Right lobe of liver (tissue), 4 donors: ENCODE results near the gene STARD8.
"Not testable (repeated sequence)": the region's sequence is repeated elsewhere in the genome, so short reads cannot be mapped to it uniquely, and the experiment has no call there.

Experiments
- POLR2A ChIP-seq: fragments of 450-650 bp; IDR thresholded peaks from one replicate; pipeline ENCODE4 v1.6.1; 2017; ENCODE audit warnings: antibody characterized with exemption, mild to moderate bottlenecking
- TF ChIP-seq, protein P1 (sequence below), 4 donors: fragments of 200-600 bp in 3 of 4; fragments of 450-650 bp in 1 of 4; IDR thresholded peaks; one replicate each; pipeline versions ENCODE4 v1.5.1 to v1.8.0; 2016 to 2022; ENCODE audit warnings: antibody characterized with exemption in 4 of 4, mild to moderate bottlenecking in 2 of 4
- donor health status: DM: no; HTN: no; CAD: no.
- donor health status: DM: no; HTN: no; CAD: no.
- donor health status: DM: no; HTN: yes; CAD: no.

DNA sequence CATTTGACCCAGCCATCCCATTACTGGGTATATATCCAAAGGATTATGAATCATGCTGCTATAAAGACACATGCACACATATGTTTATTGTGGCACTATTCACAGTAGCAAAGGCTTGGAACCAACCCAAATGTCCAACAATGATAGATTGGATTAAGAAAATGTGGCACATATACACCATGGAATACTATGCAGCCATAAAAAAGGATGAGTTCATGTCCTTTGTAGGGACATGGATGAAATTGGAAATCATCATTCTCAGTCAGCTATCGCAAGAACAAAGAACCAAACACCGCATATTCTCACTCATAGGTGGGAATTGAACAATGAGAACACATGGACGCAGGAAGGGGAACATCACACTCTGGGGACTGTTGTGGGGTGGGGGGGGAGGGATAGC, 94.4 kb downstream of the STARD8 start:
- TF ChIP-seq, protein P1, sequence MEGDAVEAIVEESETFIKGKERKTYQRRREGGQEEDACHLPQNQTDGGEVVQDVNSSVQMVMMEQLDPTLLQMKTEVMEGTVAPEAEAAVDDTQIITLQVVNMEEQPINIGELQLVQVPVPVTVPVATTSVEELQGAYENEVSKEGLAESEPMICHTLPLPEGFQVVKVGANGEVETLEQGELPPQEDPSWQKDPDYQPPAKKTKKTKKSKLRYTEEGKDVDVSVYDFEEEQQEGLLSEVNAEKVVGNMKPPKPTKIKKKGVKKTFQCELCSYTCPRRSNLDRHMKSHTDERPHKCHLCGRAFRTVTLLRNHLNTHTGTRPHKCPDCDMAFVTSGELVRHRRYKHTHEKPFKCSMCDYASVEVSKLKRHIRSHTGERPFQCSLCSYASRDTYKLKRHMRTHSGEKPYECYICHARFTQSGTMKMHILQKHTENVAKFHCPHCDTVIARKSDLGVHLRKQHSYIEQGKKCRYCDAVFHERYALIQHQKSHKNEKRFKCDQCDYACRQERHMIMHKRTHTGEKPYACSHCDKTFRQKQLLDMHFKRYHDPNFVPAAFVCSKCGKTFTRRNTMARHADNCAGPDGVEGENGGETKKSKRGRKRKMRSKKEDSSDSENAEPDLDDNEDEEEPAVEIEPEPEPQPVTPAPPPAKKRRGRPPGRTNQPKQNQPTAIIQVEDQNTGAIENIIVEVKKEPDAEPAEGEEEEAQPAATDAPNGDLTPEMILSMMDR (IDR thresholded peaks at IDR 0.05), result not testable (repeated sequence)
- TF ChIP-seq POLR2A, result not testable (repeated sequence)
